PC-9 (cell line): Measurements from ENCODE around the gene CHEK1. TPM values are rescaled to one million over a fixed set of nuclear protein-coding genes. Genes with fewer than 3 reads are reported as not detected.

ENCODE experiments used
- BruUV-seq: library from RNA; stranded (reverse); fragments of 400-500 nt; replicated peaks from 2 replicates; lab custom pipeline; 2021; lab: Mats Ljungman, UMichigan
- CTCF ChIA-PET: fragments of 300-600 bp; sonication (Branson Sonifier 250); formaldehyde crosslinking; loops from one replicate; lab custom pipeline; 2022; ENCODE audit warnings: antibody characterized with exemption; lab: Charles Lee
- POLR2A ChIA-PET: fragments of 300-600 bp; sonication (Branson Sonifier 250); formaldehyde crosslinking; loops from one replicate; lab custom pipeline; 2022; ENCODE audit warnings: antibody characterized with exemption; ENCODE audit not compliant: unreplicated experiment; lab: Charles Lee
- DNase-seq, 2 experiments: peaks; one replicate each; pipeline versions ENCODE4 v3.0.0 to v3.0.0-alpha.2; 2015 to 2022; ENCODE audit warnings: mixed read lengths in 1 of 2
- H2AFZ ChIP-seq: fragments of 200-600 bp; sonication (generic); 2 replicates; pipeline ENCODE4 v1.8.1; 2017; ENCODE audit warnings: antibody characterized with exemption
- H3F3A ChIP-seq: fragments of 200-600 bp; sonication (generic); 2 replicates; pipeline ENCODE4 v1.8.1; 2017; ENCODE audit warnings: antibody characterized with exemption, mild to moderate bottlenecking, low read depth; ENCODE audit not compliant: insufficient read depth
- H3K27ac ChIP-seq: fragments of 200-600 bp; sonication (generic); 2 replicates; pipeline ENCODE4 v1.6.1; 2016; ENCODE audit warnings: mixed run types
- H3K27me3 ChIP-seq: fragments of 200-600 bp; sonication (generic); 2 replicates; pipeline ENCODE4 v1.6.1; 2016; ENCODE audit warnings: low read depth, mixed run types; ENCODE audit not compliant: insufficient read depth
- H3K36me3 ChIP-seq: fragments of 200-600 bp; sonication (generic); 2 replicates; pipeline ENCODE4 v1.6.1; 2016; ENCODE audit warnings: low read depth, mixed run types
- H3K4me1 ChIP-seq: fragments of 200-600 bp; sonication (generic); replicated peaks from 2 replicates; pipeline ENCODE4 v1.6.1; 2016; ENCODE audit warnings: mixed run types; ENCODE audit not compliant: insufficient read depth
- H3K4me2 ChIP-seq: fragments of 200-600 bp; sonication (generic); 2 replicates; pipeline ENCODE4 v1.6.1; 2017; ENCODE audit warnings: mixed run types
- H3K4me3 ChIP-seq: fragments of 200-600 bp; sonication (generic); 2 replicates; pipeline ENCODE4 v1.6.1; 2016; ENCODE audit warnings: mixed run types
- H3K79me2 ChIP-seq: fragments of 200-600 bp; sonication (generic); 2 replicates; pipeline ENCODE4 v1.6.1; 2017; ENCODE audit warnings: low read depth, mixed run types
- H3K9me2 ChIP-seq: fragments of 200-600 bp; sonication (generic); 2 replicates; pipeline ENCODE4 v1.8.1; 2017; ENCODE audit warnings: mild to moderate bottlenecking; ENCODE audit not compliant: insufficient read depth
- H3K9me3 ChIP-seq: fragments of 200-600 bp; sonication (generic); 2 replicates; pipeline ENCODE4 v1.8.1; 2016; ENCODE audit warnings: low read depth; ENCODE audit not compliant: insufficient read depth
- H4K20me1 ChIP-seq: fragments of 200-600 bp; sonication (generic); 2 replicates; pipeline ENCODE4 v1.8.1; 2017; ENCODE audit not compliant: insufficient read depth
- CTCF ChIP-seq: fragments of 200-600 bp; sonication (generic); conservative IDR thresholded peaks from 2 replicates; pipeline ENCODE4 v1.6.1; 2017; ENCODE audit warnings: mixed run types, antibody characterized with exemption, mild to moderate bottlenecking, moderate library complexity
- EZH2 ChIP-seq: fragments of 200-600 bp; sonication (generic); IDR thresholded peaks from 2 replicates; pipeline ENCODE4 v1.8.0; 2017; ENCODE audit warnings: antibody characterized with exemption, low read depth
- intact Hi-C: fragments of 100-400 bp; cut with micrococcal nuclease; formaldehyde crosslinking; loops from one replicate; pipeline ENCODE4 v1.10.0; 2022; ENCODE audit not compliant: unreplicated experiment
- total RNA-seq: library from RNA; stranded (reverse); gene quantifications from 2 replicates; pipeline ENCODE4 v1.2.3, GENCODE V29; 2021

Gene CHEK1
- total RNA-seq, 1 experiment from 2014 or later: 36.5 TPM

GRCh38 chr11:125586623-125587022, 38.3 kb upstream of the CHEK1 start:
- BruUV-seq: no TSS peak
- H3F3A ChIP-seq: peaks cover 4% of the 10 kb centered on the region; the same call in 1 of the 2 replicates
- H3K9me2 ChIP-seq: no peaks in the 10 kb centered on the region
- no peak for DNase-seq
- ChIA-PET POLR2A (no interaction called here), CTCF (no interaction called here)
- H3K4me3 ChIP-seq: no peak overlapping the region
- peaks cover 18% of the 10 kb centered on the region; the same call in 1 of the 2 replicates for H3K4me1 ChIP-seq
- H3K4me2 ChIP-seq: no peak overlapping the region
- H3K36me3 ChIP-seq: peaks cover 9% of the 10 kb centered on the region; the same call in 1 of the 2 replicates
- no peaks in the 10 kb centered on the region for H3K9me3 ChIP-seq
- H3K27me3 ChIP-seq: no peaks in the 10 kb centered on the region
- no peak overlapping the region for H2AFZ ChIP-seq
- H3K27ac ChIP-seq: no peak overlapping the region
- peaks cover 7% of the 10 kb centered on the region for H3K79me2 ChIP-seq
- intact Hi-C loops: no loop called here
- no peak for TF ChIP-seq EZH2
- TF ChIP-seq CTCF: no peak
- no peaks in the 10 kb centered on the region for H4K20me1 ChIP-seq

DNA sequence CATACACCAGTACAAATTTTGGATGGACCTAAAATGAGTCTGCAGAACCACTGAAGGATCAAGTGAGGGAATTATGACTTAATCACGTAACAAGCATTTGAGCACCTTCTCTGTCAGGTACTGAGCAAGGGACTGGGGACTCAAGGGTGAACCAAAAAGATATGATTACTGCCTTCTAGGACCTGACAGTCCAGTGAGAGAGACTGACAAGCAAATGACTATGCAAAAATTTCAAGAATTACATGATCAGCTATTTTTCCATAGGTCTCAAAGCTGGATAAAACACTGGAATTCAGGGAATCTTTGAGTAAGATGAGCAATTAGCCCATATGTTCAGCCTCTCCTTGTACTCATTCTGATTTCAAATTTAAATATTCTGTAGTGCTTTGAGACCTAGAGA, 37.5 kb upstream of the CHEK1 start:
- peaks cover 8% of the 10 kb centered on the region for H3K79me2 ChIP-seq
- no peak overlapping the region for H3K4me3 ChIP-seq
- no peaks in the 10 kb centered on the region for H3K9me3 ChIP-seq
- no peaks in the 10 kb centered on the region for H3K27me3 ChIP-seq
- intact Hi-C loops: no loop called here
- no TSS peak for BruUV-seq
- no peak overlapping the region for H3K4me2 ChIP-seq
- CTCF ChIA-PET: no interaction called here
- DNase-seq: no peak
- no peaks in the 10 kb centered on the region for H3K9me2 ChIP-seq
- H3K4me1 ChIP-seq: peaks cover 18% of the 10 kb centered on the region; the same call in 1 of the 2 replicates
- H3F3A ChIP-seq: peaks cover 4% of the 10 kb centered on the region; the same call in 1 of the 2 replicates
- H3K27ac ChIP-seq: no peak overlapping the region
- H2AFZ ChIP-seq: no peak overlapping the region
- peaks cover 6% of the 10 kb centered on the region; the same call in 1 of the 2 replicates for H3K36me3 ChIP-seq
- H4K20me1 ChIP-seq: no peaks in the 10 kb centered on the region
- TF ChIP-seq CTCF (no peak), EZH2 (no peak)
- POLR2A ChIA-PET: interaction anchor here (0.7 kb wide), 1 partner anchor 623 kb away, joined by 3 read pairs; no protein-coding TSS in a partner anchor

DNA sequence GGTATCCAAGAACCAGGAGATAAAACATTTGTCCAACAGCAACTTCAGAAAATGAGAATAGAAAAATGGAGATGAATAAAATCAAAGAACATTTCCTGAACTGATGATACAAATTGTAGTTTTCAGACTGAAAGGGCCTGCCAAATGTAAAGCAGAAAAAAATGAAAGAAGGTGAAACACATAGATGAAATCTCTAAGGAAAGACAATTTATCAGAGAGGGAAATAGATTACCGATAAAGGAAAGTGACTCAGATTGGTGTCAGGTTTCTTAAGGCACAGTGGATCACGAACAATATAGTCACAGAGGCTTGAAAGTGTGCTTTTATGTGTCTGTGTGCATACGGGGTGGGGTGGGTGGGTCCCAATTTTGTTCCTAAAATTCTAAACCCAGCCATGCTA, 36.5 kb upstream of the CHEK1 start:
- H2AFZ ChIP-seq: no peak overlapping the region
- 0 out of 2 replicates have a peak overlapping the region, but pooled peaks have one; percentile 40 for H3K27ac ChIP-seq
- POLR2A ChIA-PET: no interaction called here
- no peaks in the 10 kb centered on the region for H3K9me3 ChIP-seq
- intact Hi-C loops: no loop called here
- peaks cover 3% of the 10 kb centered on the region; the same call in 1 of the 2 replicates for H3K36me3 ChIP-seq
- peaks cover 7% of the 10 kb centered on the region; the same call in 1 of the 2 replicates for H3F3A ChIP-seq
- no peaks in the 10 kb centered on the region for H4K20me1 ChIP-seq
- peaks cover 16% of the 10 kb centered on the region for H3K79me2 ChIP-seq
- DNase-seq: peak in 1 of 2 experiments; percentile 62
- H3K4me2 ChIP-seq: peak overlapping the region; percentile 57
- BruUV-seq: no TSS peak
- H3K4me3 ChIP-seq: no peak overlapping the region
- no peak for TF ChIP-seq EZH2
- TF ChIP-seq CTCF: no peak
- CTCF ChIA-PET: no interaction called here
- peaks cover 18% of the 10 kb centered on the region; the same call in 1 of the 2 replicates for H3K4me1 ChIP-seq
- no peaks in the 10 kb centered on the region for H3K9me2 ChIP-seq
- no peaks in the 10 kb centered on the region for H3K27me3 ChIP-seq
